ENCODE data around the gene ACACA.
A peak's percentile ranks its signal among the peaks of the same experiment; 100 is the strongest.

ACACA gene

DNA sequence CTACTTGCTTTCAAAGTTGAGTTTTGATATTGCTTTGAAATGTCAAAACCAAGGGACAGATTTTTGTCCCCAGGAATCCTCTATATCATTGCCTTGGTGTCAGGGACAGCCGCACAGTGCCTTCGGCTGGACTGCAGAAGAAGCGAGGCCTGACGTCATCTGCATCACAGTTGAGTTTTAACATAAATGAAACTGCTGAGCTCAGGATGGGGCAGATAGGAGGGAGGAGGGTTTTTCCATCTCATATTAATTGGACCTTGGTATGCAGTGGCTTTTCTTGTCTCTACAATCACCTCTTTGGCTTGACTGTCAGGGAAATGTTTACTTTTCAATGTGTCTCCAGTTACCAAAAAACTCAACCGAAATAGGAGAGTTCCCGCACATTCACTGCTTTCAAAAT, 346.5 kb downstream of the ACACA start:
- no peak for DNase-seq

DNA sequence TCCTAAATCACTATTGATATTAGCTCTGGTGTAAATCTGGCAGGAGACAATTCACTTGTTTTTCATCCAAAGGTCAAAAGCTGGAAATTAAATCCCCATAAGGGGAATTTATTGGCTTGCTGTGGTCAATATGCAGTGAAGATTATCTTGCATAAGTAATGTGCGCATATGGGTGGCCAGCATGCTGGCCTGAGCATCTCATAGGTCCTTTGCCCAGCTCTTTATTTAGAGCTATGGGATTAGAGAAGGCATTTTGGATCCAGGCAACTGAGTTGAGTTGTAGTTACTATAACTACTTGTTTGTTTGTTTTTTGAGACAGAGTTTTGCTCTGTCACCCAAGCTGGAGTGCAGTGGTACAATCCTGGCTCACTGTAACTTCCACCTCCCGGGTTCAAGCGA, 347.1 kb downstream of the ACACA start:
- DNase-seq, result no peak

DNA sequence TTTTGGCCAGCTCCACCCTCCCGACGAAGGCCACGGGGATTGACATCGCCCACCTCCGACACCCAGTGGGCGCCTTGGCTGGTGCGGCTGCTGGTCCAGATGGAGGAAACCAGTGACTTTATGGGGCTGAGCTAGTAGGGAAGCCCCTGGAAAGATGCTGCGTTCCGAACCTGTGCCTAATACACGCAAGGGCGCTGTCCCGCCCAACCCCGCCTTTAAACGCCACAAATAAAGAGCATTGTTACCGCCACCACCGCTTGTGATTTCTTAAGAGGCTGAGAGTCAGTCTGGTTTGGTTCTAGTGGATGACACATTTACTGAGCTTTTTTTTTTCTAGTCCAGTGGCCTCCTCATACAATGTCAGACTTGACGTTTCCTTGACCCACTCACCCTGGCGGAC, 350.0 kb downstream of the ACACA start:
- DNase-seq, result no peak

DNA sequence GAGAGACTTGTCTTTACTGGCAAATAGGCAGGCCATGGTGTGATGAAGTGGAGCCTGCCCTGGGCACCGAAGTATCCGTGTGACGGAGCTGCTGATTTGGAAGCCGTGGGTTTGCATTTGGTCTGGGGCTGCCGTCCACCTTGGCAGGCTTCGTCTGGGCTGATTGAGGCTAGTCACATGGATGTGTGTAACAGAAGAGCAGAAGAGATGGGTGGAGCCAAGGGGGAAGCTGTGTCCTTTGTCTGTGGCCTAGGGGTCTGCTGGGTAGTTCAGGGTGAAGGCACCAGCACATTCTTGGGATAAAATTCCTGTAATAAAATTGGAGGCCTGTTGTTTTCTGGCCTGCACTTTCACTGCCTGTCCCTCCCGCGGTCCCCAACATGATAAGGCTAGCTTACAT, 351.7 kb downstream of the ACACA start:
- no peak for DNase-seq

DNA sequence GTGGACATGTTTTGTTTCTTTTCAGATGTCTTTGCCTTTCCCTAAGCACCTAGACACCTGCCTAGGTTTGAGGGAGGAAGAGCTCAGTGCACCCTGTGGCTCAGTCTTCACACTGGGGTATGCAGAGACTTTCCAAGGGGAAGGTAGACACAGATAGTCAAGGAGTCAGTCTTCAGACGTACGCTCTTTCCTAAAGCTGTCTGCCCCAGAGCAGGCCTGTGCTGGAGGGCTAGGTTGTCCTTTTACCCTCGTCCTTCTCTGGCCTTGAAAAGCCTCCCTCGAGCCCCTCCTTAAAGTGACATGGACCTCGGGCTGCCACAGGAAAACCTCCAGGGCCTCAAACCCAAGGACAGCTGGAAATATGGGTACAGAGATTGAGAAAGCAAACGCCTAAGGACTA, 354.2 kb downstream of the ACACA start:
- no peak for DNase-seq

DNA sequence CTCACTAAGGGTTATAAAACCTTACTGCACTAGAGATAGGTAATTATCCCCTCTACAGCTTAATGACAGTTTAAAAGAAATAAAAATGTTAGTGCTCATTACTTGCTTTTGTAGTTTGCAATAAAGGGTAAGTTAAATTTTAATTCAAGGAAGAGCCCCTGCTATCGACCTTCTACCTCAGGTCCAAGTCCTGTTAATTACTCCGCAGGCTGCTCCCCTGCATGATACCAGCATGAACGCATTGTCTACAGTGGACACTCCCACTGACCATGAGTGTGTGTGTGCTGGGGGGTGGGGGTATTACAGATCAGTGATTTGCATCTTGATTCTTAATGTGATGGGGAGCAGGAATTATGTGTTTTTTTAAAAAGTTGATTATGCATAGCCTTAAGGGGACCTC, 354.8 kb downstream of the ACACA start:
- no peak for DNase-seq

DNA sequence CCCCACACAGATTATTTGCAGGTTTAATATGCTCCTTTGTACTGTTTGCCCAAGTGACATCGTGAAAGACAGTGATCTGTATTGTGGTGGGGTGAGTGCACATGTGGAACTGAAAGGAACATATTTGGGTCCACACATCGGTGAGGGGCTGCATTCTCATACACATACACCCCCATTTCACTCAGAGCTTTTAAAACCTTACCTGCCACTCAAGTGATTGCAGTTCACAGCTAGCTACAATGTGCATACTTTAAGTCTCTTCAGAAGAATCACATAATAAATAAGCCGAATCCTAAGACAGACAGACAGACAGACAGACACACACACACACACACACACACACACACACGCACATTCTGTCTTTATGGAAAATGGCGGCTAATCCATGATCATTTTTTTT, 355.3 kb downstream of the ACACA start:
- DNase-seq, result no peak

DNA sequence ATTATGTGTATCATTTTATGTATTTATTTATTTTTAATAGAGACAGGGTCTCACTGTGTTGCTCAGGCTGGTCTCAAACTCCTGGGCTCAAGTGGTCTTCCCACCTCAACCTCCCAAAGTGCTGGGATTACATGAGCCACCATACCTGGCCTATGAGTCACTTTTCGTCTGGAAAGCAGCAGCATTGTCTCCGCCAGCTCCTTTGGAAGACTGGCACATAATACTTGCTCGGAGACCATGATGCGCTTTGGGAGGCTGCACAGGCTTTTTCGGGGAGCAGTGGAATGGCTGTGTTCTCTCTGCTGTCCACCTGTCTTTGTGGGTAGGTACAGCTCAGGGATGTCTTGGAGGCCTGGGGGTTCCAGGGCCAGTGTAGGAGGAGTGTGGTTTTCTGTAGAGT, 355.7 kb downstream of the ACACA start:
- no peak for DNase-seq

DNA sequence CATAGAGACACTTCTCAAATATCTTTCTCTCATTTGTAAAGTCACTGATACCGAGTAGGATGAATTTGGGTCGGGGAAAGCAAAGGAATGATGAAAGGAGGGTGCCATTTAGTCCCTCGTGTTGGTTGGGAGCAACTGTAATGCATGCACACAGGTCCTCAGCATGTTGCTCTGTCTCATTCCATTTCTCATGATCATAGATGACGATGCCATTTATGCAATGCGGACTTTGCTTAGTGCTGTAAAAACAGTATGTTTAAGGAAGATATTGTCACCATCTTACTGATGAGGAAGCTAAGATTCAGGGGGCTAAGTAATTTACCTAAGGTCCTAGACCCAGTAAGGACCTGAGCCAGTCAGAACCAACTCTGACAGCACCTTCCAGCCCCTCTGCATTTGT, 357.8 kb downstream of the ACACA start:
- no peak for DNase-seq

DNA sequence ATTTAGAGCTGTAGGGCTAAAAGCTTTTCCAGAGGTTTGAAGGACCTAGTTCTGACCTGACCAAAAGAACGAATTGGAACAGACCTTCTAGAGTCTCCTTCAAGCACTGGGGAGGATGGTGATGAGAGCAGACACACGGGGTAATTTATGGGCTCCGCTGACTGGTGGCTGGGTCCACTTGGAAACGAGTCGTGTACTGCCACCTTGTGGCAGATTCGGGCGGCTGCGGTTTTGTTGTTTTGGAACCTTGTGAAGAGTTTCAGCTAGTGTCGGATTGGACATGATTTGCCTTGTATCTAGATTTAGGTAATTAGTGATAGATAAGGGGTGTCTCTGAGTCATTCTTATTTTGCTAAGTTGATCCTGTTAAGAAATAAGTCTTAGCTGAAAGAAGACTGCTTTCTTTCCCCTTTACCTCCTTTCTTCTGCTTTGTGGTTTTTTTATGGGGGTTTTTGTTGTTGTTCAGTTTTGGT, 359.0 kb downstream of the ACACA start:
- DNase-seq, result peak; percentile 82

DNA sequence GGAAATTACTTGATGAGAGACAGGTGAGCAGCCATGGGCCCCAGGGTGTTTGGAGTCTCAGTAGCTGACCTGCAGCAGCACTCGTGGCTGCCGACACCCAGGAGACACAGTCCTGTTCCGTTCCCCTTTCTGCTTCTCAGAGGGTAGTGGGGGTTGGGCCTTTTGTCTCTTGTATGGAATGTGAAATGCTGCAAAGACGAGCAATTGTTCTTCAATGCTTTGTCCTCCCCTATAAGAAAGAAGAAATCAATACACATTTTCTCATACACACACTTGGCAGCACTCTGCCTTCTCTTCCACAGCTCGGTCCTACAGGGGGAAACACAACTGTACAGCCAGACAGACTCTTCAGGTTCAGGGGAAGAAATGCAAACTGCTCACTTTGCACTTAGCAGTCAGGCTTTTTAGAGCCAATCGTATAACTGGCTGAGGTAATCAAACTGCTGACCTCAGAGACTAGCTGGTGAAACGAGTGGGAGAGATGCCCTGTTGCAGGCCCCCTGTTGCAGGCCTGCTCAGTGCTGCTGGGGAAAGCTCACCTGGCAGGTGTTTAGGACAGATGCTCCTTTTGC, 361.2 kb downstream of the ACACA start:
- no peak for DNase-seq

DNA sequence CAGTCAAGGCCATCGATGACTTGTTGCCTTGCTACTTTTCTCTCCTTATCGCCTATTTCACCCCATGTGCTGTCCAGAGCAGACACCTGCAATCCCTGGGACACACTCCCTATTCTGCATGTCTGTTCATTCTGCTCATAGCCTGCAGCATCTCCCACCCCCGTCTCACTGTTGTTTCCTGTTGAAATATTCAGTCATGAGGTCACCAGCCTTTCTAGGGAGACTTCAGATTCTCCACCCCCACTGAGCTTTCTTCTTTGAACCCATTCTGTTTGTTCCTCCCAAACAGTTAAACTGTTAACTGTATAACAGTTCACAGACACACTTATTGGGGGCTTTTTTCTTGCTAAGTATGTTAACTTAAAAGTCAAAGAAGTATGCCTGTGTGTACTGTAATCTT, 363.4 kb downstream of the ACACA start:
- DNase-seq, result no peak

DNA sequence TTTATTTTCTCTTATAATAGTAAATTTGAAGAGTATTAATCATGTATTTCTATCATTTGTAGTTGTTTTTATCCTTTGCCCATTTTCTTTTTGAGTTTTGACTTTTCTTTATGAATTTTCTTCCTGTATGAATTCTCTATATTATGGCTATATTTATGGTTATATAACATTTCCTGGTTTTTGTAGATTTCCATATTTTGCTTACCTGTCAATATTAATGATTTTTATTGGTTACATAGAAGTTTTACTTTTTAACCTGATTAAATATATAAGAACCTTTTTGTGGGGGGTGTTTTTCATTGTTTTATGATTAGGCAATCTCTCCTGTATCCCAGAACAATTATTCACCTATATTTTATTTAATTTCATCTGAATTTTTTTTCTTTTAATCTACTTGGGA, 364.7 kb downstream of the ACACA start:
- no peak for DNase-seq

DNA sequence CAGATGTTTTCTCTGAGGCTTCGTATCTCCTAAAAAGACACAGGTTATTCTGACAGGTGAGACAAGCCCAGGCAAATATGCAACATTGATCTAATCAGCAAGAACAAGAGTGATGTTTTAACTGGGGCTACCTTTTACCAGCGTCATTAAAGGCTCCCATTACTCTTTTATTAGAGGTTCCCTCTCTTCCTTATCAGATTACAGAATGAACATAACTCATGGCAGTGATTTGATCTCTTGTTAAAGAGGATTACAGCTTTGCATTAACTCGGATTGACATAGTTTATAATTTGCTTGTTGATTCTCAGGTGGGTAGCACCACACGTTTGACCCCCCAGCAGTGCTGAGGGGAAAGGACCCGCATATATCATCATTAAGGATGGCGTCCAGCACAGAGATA, 367.4 kb downstream of the ACACA start:
- DNase-seq, result no peak

DNA sequence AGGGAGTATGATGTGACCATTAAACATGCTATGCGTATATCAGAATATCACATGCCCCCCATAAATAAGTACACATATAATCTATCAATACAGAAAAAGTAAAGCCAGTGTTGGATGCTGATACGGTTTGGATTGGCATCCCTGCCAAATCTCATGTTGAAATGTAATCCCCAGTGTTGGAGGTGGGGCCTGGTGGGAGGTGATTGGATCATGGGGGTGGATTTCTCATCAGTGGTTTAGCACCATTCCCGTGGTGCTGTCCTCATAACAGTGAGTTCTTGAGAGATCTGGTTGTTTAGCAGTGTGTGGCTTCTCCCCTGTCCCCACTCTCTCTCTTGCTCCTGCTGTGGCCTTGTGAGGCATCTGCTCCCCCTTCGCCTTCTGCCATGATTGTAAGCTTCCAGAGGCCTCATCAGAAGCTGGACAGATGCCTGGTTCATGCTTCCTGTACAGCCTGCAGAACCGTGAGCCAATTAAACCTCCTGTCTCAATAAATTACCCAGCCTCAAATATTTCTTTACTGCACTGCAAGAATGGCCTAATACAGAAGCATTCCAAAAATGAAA, 369.0 kb downstream of the ACACA start:
- no peak for DNase-seq

Measured in right forelimb (tissue), 1 donor.